Keratinocyte (primary cell): ENCODE data around the gene GRK1. TPM values are rescaled to one million over a fixed set of nuclear protein-coding genes. Genes with fewer than 3 reads are reported as not detected.

ENCODE experiments used
- DNase-seq: peaks from one replicate; pipeline ENCODE4 v3.0.0-alpha.2; 2011; ENCODE audit warnings: low read depth, missing footprints, low spot score
- FAIRE-seq: peaks from 2 replicates; lab custom pipeline; 2011; peaks lifted over from hg19 to GRCh38; lab: Jason Lieb, UNC
- H2AFZ ChIP-seq: 2 replicates; pipeline ENCODE4 v1.6.0; 2012; ENCODE audit warnings: low read length, control low read depth, inconsistent platforms; ENCODE audit not compliant: control insufficient read depth
- H3K27ac ChIP-seq: 2 replicates; pipeline ENCODE4 v1.5.1; 2011; ENCODE audit warnings: low read length; ENCODE audit not compliant: control insufficient read depth, insufficient read depth
- H3K27me3 ChIP-seq: 3 replicates; pipeline ENCODE4 v1.6.0; 2011; ENCODE audit warnings: low read length; ENCODE audit not compliant: control insufficient read depth, insufficient read depth; ENCODE audit errors: extremely low read depth
- H3K36me3 ChIP-seq, 2 experiments: 2 replicates in 1 of 2; 3 replicates in 1 of 2; pipeline ENCODE4 v1.5.1; 2011; ENCODE audit warnings: low read length in 2 of 2, mild to moderate bottlenecking in 1 of 2; ENCODE audit not compliant: control insufficient read depth in 2 of 2, insufficient read depth in 2 of 2; ENCODE audit errors: extremely low read depth in 1 of 2
- H3K4me1 ChIP-seq: 3 replicates; pipeline ENCODE4 v1.5.1; 2011; ENCODE audit warnings: low read length; ENCODE audit not compliant: control insufficient read depth, insufficient read depth; ENCODE audit errors: extremely low read depth
- H3K4me2 ChIP-seq: 3 replicates; pipeline ENCODE4 v1.6.0; 2011; ENCODE audit warnings: low read depth, low read length; ENCODE audit not compliant: control insufficient read depth, insufficient read depth; ENCODE audit errors: extremely low read depth
- H3K4me3 ChIP-seq, 3 experiments: fragments of 200-600 bp in 1 of 3; sonication (generic) in 1 of 3; 2 replicates in 2 of 3; 3 replicates in 1 of 3; pipeline ENCODE4 v1.5.1; 2011 to 2016; ENCODE audit warnings: low read length in 3 of 3, mild to moderate bottlenecking in 3 of 3, control low read depth in 2 of 3, inconsistent platforms in 1 of 3, low read depth in 1 of 3, mixed read lengths in 1 of 3, mixed run types in 1 of 3, moderate library complexity in 1 of 3; ENCODE audit not compliant: control insufficient read depth in 2 of 3, insufficient read depth in 2 of 3; ENCODE audit errors: extremely low read depth in 1 of 3
- H3K79me2 ChIP-seq: 2 replicates; pipeline ENCODE4 v1.6.0; 2012; ENCODE audit warnings: low read length; ENCODE audit not compliant: control insufficient read depth, insufficient read depth
- H3K9ac ChIP-seq: 3 replicates; pipeline ENCODE4 v1.6.0; 2011; ENCODE audit warnings: low read length; ENCODE audit not compliant: control insufficient read depth, insufficient read depth; ENCODE audit errors: extremely low read depth
- H3K9me1 ChIP-seq: 3 replicates; pipeline ENCODE4 v1.6.0; 2011; ENCODE audit warnings: low read length; ENCODE audit not compliant: control insufficient read depth, insufficient read depth; ENCODE audit errors: extremely low read depth
- H3K9me3 ChIP-seq: 2 replicates; pipeline ENCODE4 v1.5.1; 2012; ENCODE audit warnings: low read depth, low read length; ENCODE audit not compliant: control insufficient read depth
- H4K20me1 ChIP-seq: 3 replicates; pipeline ENCODE4 v1.6.0; 2011; ENCODE audit warnings: low read length; ENCODE audit not compliant: control insufficient read depth, insufficient read depth; ENCODE audit errors: extremely low read depth
- EZH2 ChIP-seq: IDR thresholded peaks from one replicate; pipeline ENCODE4 v1.6.1; 2012; ENCODE audit warnings: inconsistent platforms, mild to moderate bottlenecking, low read length, moderate library complexity
- dilution Hi-C: fragments of 300-500 bp; cut with MboI; formaldehyde crosslinking; loops from one replicate; pipeline ENCODE4 v1.7.0; 2020; ENCODE audit warnings: low sequenced_read_pairs; ENCODE audit not compliant: extremely low pct_ligation_motif_present
- polyA plus RNA-seq, 5 experiments: library from polyadenylated mRNA; depleted of rRNA in 3 of 5; stranded (reverse) in 3 of 5; stranded (forward) in 1 of 5; unstranded in 1 of 5; fragments of >200 nt; gene quantifications; 1 replicate in 1 of 5; 2 replicates in 3 of 5; 3 replicates in 1 of 5; pipeline versions ENCODE4 v1.2.1 to v1.2.3, GENCODE V29; 2011 to 2012; ENCODE audit warnings: missing spikeins in 2 of 5, low read depth in 1 of 5, low replicate concordance in 1 of 5
- TF ChIP-seq, protein P1 (sequence below), 3 experiments: IDR thresholded peaks in 1 of 3; conservative IDR thresholded peaks in 1 of 3; optimal IDR thresholded peaks in 1 of 3; 2 replicates in 2 of 3; 3 replicates in 1 of 3; pipeline versions ENCODE3 to v1.5.1; 2011; ENCODE audit warnings: low read length in 3 of 3, mild to moderate bottlenecking in 3 of 3, moderate library complexity in 2 of 3, control low read depth in 1 of 3, inconsistent platforms in 1 of 3; ENCODE audit not compliant: insufficient read depth in 2 of 3; ENCODE audit errors: extremely low read depth in 1 of 3

The GRK1 gene
- polyA plus RNA-seq, 1 donor (not counting 4 experiments of a cell fraction or from before 2014, with no cell fraction given) = not detected

DNA sequence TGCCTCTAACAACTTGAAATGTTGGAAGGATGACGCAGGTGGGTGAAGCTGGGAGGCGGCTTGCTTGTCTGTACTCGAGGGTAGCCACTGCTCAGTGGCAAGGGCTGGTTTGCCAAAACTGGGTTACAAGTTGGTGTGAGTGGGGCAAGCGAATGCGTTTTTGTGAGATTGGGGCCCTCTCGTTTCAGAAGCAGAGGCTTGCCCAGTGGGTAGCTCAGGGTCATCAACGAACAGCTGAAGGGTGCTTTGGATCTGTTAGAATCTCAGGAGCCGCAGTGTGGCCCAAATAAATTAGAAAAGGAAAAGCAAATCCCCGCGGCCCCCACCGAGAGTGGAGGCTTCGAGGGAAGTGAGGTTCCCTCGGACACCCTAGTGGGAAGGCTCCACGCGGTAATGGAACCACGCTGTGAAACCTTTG, 16.3 kb upstream of the GRK1 start:
- no peak for DNase-seq
- dilution Hi-C loops = no loop called here
- Histone ChIP-seq H3K27ac (no peak overlapping the region), H3K36me3 (no peaks in the 10 kb centered on the region), H3K4me3 (no peak overlapping the region), H3K9me3 (peaks cover 2% of the 10 kb centered on the region), H3K4me1 (peaks cover 2% of the 10 kb centered on the region), H3K9ac (no peak overlapping the region), H4K20me1 (no peaks in the 10 kb centered on the region), H3K27me3 (peaks cover 5% of the 10 kb centered on the region), H3K4me2 (peak overlapping the region; percentile 59), H3K9me1 (no peaks in the 10 kb centered on the region), H3K79me2 (no peaks in the 10 kb centered on the region), H2AFZ (no peak overlapping the region)
- FAIRE-seq = no peak
- TF ChIP-seq, protein P1, sequence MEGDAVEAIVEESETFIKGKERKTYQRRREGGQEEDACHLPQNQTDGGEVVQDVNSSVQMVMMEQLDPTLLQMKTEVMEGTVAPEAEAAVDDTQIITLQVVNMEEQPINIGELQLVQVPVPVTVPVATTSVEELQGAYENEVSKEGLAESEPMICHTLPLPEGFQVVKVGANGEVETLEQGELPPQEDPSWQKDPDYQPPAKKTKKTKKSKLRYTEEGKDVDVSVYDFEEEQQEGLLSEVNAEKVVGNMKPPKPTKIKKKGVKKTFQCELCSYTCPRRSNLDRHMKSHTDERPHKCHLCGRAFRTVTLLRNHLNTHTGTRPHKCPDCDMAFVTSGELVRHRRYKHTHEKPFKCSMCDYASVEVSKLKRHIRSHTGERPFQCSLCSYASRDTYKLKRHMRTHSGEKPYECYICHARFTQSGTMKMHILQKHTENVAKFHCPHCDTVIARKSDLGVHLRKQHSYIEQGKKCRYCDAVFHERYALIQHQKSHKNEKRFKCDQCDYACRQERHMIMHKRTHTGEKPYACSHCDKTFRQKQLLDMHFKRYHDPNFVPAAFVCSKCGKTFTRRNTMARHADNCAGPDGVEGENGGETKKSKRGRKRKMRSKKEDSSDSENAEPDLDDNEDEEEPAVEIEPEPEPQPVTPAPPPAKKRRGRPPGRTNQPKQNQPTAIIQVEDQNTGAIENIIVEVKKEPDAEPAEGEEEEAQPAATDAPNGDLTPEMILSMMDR (optimal IDR thresholded peaks at IDR 0.05 in 1 of 3, IDR thresholded peaks at IDR 0.05 in 1 of 3, conservative IDR thresholded peaks at IDR 0.05 in 1 of 3; ENCODE audit: extremely low read depth in 1 of 3, insufficient read depth in 2 of 3, low read length in 3 of 3) = no peak

DNA sequence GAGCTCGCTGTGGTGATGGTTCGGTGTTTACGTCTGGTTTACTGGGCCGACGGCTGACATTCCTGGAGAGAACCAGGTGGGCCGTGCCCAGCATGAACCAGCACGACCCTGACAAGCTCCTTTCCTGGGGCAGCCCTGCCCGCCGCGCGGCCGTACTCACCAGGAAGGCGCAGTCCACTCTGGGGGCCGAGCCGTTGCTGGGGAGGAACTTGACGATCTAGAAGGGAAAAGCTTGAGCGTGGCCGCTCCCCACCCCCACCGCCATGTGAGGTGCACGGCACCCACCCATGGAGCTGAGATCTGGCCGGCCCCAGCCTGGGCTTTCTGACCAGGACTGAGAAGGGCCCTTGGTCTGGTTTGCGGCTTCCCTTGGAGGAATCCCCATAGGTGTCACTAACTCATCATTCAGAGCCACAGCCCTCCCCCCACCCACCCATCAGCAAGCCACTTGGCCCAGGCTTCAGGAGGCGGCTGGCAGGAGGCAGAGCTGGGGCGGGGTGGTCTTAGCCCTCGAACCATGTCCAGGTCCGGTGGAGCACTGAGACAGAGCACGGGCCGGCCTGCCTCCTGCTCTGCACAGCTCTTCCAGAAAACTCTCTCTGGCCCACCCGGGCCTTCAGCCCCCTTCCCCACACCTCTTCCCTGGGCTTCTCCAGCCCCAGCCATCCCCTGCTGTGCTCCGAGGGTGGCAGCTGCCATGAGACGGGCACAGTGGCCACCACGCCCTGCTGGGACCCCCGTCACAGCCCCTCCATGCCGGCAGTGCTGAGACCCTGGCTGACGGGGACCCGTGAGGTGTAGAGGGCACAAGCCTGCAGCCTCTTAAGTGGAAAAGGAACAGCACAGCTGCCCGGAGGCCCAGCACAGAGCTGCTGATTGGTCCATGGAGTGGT, 15.3 kb upstream of the GRK1 start:
- dilution Hi-C loops = no loop called here
- FAIRE-seq (no peak), DNase-seq (no peak)
- H2AFZ ChIP-seq = no peak overlapping the region
- no peak overlapping the region for H3K4me2 ChIP-seq
- no peaks in the 10 kb centered on the region for H3K9me1 ChIP-seq
- H3K4me1 ChIP-seq = peaks cover 2% of the 10 kb centered on the region
- no peaks in the 10 kb centered on the region for H3K79me2 ChIP-seq
- no peak overlapping the region for H3K27ac ChIP-seq
- no peak overlapping the region for H3K9ac ChIP-seq
- peaks cover 2% of the 10 kb centered on the region for H3K9me3 ChIP-seq
- H3K36me3 ChIP-seq = no peaks in the 10 kb centered on the region
- no peaks in the 10 kb centered on the region for H4K20me1 ChIP-seq
- no peak overlapping the region for H3K4me3 ChIP-seq
- H3K27me3 ChIP-seq = peaks cover 13% of the 10 kb centered on the region
- no peak for TF ChIP-seq EZH2
- TF ChIP-seq, protein P1 (optimal IDR thresholded peaks at IDR 0.05 in 1 of 3, IDR thresholded peaks at IDR 0.05 in 1 of 3, conservative IDR thresholded peaks at IDR 0.05 in 1 of 3; ENCODE audit: extremely low read depth in 1 of 3, insufficient read depth in 2 of 3, low read length in 3 of 3) = no peak
